GM12878 (cell line): Measurements from ENCODE around the gene PARM1. TPM values are rescaled to one million over a fixed set of nuclear protein-coding genes. Genes with fewer than 3 reads are reported as not detected.

Experiments
- CBFB ChIP-seq: IDR thresholded peaks from 2 replicates; pipeline ENCODE4 v1.6.1; 2016; ENCODE audit warnings: antibody characterized with exemption, low read depth
- CREB1 ChIP-seq: IDR thresholded peaks from 2 replicates; pipeline ENCODE4 v1.6.1; 2012; ENCODE audit warnings: low read depth, mild to moderate bottlenecking, inconsistent platforms
- GATAD2B ChIP-seq: fragments of 450-650 bp; conservative IDR thresholded peaks from 2 replicates; pipeline ENCODE4 v1.6.1; 2017; ENCODE audit warnings: low read depth, mild to moderate bottlenecking, moderate library complexity
- IRF5 ChIP-seq: fragments of 450-650 bp; IDR thresholded peaks from 2 replicates; pipeline ENCODE4 v1.6.1; 2017; ENCODE audit warnings: borderline replicate concordance
- JUND ChIP-seq: IDR thresholded peaks from 2 replicates; pipeline ENCODE4 v1.6.1; 2012; ENCODE audit warnings: low read depth, mild to moderate bottlenecking, low read length, improper control_type of control experiment, moderate library complexity
- NBN ChIP-seq: fragments of 450-650 bp; IDR thresholded peaks from 2 replicates; pipeline ENCODE4 v1.6.1; 2016
- NFYB ChIP-seq: IDR thresholded peaks from 2 replicates; pipeline ENCODE4 v1.6.1; 2011; ENCODE audit warnings: low read depth, mild to moderate bottlenecking, low read length, improper control_type of control experiment, moderate library complexity; ENCODE audit not compliant: insufficient read depth
- PAX8 ChIP-seq: fragments of 450-650 bp; IDR thresholded peaks from 2 replicates; pipeline ENCODE4 v1.6.1; 2017; ENCODE audit warnings: mild to moderate bottlenecking, moderate library complexity
- PML ChIP-seq: IDR thresholded peaks from 2 replicates; pipeline ENCODE4 v1.6.1; 2012; ENCODE audit warnings: low read length, inconsistent platforms
- REST ChIP-seq: IDR thresholded peaks from 2 replicates; pipeline ENCODE4 v1.6.1; 2012; ENCODE audit warnings: mild to moderate bottlenecking, low read depth, low read length
- SMAD1 ChIP-seq: fragments of 450-650 bp; IDR thresholded peaks from 2 replicates; pipeline ENCODE4 v1.6.1; 2018; ENCODE audit warnings: mild to moderate bottlenecking, low read depth; ENCODE audit not compliant: partially characterized antibody
- SMC3 ChIP-seq: IDR thresholded peaks from 2 replicates; pipeline ENCODE4 v1.6.1; 2011; ENCODE audit warnings: low read length, improper control_type of control experiment, borderline replicate concordance
- ZZZ3 ChIP-seq: IDR thresholded peaks from 2 replicates; pipeline ENCODE4 v1.6.1; 2011; ENCODE audit warnings: low read depth; ENCODE audit not compliant: control insufficient read depth, insufficient read length
- polyA plus RNA-seq, 11 experiments: library from polyadenylated mRNA; depleted of rRNA in 4 of 11; unstranded in 6 of 11; stranded (reverse) in 5 of 11; fragments of >200 nt; fragmentation: Nextera tagmentation in 4 of 11; fragmentation: Illumina TruSeq in 1 of 11; extraction: Ambion mirVana in 4 of 11; extraction: Trizol in 1 of 11; gene quantifications; 1 replicate in 1 of 11; 2 replicates in 10 of 11; pipeline versions ENCODE4 v1.2.1 to v1.2.3, GENCODE V29; 2011 to 2016; ENCODE audit warnings: inconsistent platforms in 2 of 11, missing spikeins in 2 of 11, low read depth in 1 of 11
- total RNA-seq, 4 experiments: library from RNA; depleted of rRNA in 3 of 4; stranded (reverse); fragments of >200 nt in 3 of 4; fragmentation: Illumina TruSeq in 1 of 4; extraction: Trizol in 1 of 4; gene quantifications; 2 replicates each; pipeline versions ENCODE4 v1.2.1 to v1.2.3, GENCODE V29; 2013 to 2021

Gene PARM1
- total and polyA plus RNA-seq, 10 of the 15 experiments (the other 5 are each of a cell fraction or from before 2014, with no cell fraction given): 13.9 to 56.2 (median 41.3) TPM

- TF ChIP-seq REST: no peak
- no peak for TF ChIP-seq PAX8
- TF ChIP-seq PML: no peak
- TF ChIP-seq SMC3: no peak
- TF ChIP-seq CREB1: no peak
- TF ChIP-seq IRF5: no peak
- no peak for TF ChIP-seq GATAD2B
- TF ChIP-seq JUND: no peak
- no peak for TF ChIP-seq SMAD1
- no peak for TF ChIP-seq ZZZ3
- no peak for TF ChIP-seq NBN
- TF ChIP-seq NFYB: no peak
- TF ChIP-seq CBFB: no peak
These were observed 133.0 kb downstream of the PARM1 start (continued) for GRCh38 chr4:75065909-75066308.
